Stimulated activated CD8-positive, alpha-beta memory T cell treated with anti-CD3 and anti-CD28 coated beads, Interleukin-7, amount 100 ng/mL, for 1 hour (primary cell): ENCODE results near the gene MAN1A1.
"Not testable (repeated sequence)": the region's sequence is repeated elsewhere in the genome, so short reads cannot be mapped to it uniquely, and the experiment has no call there.

Source experiments
- DNase-seq, 2 donors: peaks; one replicate each; pipeline ENCODE4 v3.0.0-alpha.2; 2020; ENCODE audit warnings: low read depth in 2 of 2

Gene MAN1A1

GRCh38 chr6:119171088-119171841 lies 178.3 kb downstream of the MAN1A1 start:
- no peak for DNase-seq

DNA sequence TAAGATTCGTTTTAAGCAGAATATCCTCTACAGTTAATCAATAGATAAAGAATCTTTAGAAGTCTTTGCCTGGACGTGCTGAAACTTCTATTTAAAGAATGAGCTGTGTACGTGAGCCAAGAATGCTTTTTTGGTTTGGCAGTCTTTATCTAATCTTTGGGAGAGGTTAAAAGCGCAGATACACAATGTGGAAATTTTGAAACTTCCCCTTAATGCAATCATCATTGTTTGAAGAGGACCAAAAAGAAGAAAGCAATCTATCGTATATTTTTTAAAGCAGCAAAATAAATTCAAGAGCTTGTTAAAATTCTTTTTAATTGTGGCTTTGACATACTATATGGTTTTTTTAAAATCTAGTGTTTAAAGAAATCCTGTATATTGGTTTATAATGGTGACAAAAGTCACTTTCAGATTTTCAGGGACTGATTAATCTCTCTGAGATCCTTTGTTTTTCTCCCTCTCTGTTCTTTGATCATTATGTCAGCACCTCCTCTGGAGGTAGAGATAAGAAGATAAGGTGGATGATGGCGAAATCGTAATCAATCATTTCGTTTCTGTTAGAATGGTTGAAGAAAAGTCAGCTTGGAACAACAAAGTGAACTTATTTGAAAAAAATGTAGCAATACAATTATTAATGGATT lies 179.0 kb downstream of the MAN1A1 start:
- DNase-seq, result no peak

GRCh38 chr6:119170103-119170446 lies 179.5 kb downstream of the MAN1A1 start:
- DNase-seq, result no peak

- DNase-seq, result not testable (repeated sequence)
Measured at GRCh38 chr6:119169355-119169754, 180.2 kb downstream of the MAN1A1 start.

GRCh38 chr6:119166024-119166784 lies 183.4 kb downstream of the MAN1A1 start:
- no peak for DNase-seq

- no peak for DNase-seq
Measured at GRCh38 chr6:119163006-119163405, 186.6 kb downstream of the MAN1A1 start.

DNA sequence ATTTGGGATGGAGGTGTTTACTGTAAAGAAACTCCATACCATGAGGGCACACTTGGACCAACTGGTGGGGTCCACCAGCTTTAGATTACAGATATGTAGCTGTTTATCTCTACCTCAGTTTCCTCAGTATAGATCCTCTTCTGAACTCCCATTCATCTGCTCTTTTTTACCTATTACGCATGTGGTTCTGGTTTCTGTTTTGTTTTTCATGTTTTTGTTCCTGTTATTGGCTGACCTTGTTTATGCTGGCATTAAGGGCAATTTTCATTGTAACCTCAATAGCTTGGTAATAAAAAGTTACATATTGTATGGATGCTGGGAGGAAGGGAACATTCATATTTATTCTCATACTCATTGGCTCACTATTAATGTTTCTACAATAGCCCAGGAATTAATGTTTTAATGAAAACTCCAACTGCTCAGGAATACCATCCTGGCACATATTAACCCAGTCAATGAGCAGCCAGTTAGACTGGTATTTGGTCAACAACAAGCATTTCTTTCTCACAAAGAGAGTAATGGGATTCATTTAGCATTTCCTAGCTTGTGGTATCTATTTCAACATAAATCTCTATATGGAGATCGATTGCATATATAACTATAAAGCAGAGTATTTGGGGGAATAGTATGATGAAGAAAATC lies 187.3 kb downstream of the MAN1A1 start:
- DNase-seq, result no peak

- no peak for DNase-seq
Measured at GRCh38 chr6:119161438-119161837, 188.1 kb downstream of the MAN1A1 start.

DNA sequence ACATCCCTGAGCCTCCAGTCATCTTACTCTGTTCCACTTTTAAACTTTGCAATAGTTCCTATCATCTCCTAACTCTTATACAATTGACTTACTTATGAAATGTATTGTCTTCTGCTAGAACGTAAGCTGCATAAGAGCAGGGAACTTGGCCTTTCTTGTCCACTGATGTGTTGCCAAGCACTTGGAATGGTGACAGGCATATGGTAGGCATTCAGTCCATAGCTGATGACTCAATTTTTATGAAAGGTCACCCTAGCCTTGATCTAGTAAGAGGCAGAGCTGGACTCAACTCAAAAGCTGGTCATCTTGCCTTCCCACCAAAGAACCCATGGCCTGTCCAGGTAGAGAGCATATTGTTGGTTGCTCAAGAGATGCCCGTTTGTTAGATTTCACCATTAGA lies 188.7 kb downstream of the MAN1A1 start:
- no peak for DNase-seq

DNA sequence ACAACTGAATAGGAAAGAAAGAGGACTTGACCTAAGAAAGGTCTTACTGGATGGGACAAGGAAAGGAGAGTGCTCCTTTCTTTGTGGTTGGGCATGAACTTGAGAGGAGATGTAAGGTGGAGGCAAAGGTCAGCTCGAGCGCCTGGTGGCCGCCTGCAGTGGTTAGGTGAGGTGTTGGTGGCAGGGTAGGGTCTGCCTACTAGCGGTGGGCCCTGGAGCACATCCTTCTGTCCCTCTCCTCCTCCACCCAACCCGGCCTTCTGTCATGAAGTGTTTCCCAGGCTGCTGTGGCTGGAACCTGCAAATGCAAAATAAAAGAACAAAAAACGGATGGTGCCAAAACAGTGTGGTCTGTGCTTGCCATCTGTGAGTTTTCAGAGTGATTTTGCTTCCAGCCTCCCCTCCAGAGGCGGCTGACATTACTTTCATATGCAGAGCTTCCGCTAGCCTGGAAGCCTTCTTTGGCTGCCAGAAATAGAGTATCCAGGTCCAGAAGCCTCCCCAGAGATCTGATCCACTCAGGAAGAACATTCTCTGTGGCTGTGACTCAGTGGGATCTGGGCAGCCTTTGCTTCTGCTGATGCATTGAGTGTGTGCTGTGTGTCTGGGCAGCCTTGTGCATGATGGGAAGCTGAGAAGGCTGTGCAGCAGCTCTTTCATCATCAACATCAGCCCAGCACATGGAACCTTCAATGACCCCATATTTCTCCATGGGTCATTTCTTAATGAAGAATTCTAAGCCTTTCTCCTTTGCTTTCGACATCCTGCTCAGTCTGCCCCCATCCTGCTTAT lies 191.3 kb downstream of the MAN1A1 start:
- DNase-seq, result no peak

DNA sequence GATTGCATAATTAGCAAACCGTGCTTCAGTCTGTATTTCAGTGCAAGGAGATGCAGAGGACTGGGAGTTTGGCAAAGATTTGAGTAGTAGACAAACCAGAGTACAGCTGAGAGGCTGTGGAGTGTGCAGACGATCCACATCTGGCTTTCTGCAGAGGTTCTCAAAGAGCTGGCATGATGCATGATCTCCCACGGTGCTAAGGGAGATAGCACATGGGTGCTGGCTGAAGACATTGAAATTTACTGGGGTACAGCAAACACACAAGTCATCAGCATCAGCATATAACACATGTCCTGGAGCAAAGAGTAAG lies 192.1 kb downstream of the MAN1A1 start:
- DNase-seq, result no peak

DNA sequence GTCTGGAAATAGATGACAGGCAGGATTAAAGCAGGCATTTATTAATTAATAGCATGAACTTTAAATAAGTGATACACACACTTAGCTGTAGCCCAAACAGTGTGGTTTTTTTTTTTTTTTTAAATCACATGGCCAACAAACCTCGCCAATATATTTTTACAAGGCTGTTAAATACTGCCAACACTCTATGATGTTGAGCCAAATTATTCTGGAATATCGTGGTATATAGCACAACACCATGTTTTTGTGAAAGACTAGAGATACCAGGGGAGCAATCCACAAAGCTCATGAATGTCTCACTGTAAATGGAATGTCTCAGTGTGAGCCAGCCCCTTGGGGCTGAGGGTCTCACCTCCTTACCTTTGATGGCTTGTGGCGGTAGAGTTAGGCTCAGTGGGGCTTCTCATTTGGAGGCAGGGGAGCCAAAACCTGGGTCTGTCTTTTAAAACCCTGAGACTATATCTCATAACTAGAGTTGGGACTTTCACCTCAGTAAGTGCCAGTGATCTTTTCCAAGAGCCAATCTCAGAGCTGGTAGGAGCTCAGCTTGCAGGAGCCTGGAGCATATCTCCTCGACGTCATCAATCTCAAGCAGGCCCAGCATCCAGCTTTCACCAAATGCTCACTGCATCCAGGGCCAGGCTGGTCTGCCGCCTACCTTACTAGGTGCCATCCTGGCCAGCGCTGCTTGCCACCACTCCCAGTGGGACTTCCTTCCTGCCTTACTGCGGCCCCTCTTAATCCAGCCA lies 192.6 kb downstream of the MAN1A1 start:
- no peak for DNase-seq

- DNase-seq, result not testable (repeated sequence)
Measured at GRCh38 chr6:119156082-119156481, 193.5 kb downstream of the MAN1A1 start.

- no peak for DNase-seq
Measured at GRCh38 chr6:119152187-119152586, 197.4 kb downstream of the MAN1A1 start.

DNA sequence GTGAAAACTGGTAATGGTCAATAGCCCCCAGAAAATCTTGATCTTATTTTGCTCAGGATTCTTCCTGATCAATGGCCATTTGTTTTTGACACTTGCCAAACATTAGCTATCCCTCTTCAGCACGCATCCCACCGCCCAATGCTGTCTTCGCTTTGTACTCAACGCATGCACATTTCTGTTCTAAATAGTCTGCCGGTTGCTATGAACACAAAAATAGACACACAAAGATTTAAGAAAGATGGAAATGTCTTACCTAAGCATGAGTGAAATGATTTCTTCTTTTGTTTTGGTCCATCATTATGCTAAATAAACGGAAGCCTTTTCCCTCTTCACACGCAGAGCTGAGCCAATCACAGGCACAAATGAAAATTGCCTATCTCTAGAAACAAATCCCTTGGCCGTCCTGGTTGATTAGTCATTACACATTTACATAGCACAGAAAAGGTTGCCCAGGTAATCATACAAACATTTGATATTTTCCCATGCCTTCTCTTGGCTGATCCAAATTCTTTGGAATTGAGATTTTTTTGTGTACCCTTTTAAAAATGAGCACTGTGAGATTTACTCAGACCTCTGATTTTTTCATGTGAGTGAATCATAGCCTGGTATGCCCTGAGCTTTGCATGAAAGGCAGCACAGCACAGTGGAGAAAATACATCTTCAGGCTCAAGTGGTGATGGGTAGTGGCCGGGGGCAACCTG lies 200.6 kb downstream of the MAN1A1 start:
- DNase-seq, result no peak

DNA sequence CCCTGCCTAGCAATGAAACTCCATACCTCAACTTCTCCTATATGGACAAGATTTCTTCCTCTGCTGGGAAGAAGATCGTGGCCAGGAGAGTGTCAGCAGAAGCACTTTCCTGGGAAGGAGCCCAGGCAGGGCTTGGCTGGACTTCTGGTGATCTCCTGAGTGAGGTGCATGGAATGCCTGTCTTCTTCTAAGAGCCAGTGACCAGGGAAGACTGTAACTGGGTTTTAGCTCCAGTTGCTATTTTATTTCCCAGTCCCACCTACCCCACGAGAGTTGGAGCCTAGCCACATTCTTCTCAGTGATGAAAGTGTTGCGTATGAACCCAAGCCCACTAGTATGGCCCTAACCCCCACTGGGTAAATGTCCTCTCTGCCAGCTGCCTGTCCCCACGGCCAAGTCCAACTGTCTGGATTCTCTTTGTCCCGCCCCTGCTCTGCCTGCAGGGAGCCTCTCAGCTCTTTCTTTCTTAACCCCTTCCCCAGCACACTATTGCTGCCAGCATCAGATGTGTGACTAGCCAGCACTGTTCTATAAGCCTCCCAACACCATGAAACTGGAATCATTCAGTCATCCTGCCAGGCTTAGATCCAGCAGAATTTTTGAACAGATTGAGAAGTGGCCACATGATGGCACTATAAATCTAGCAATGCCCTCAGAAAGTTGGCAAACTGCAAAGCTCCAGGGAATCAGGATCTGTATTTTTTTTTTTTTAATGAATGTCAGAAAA lies 201.3 kb downstream of the MAN1A1 start:
- no peak for DNase-seq

GRCh38 chr6:119147101-119148053 lies 202.2 kb downstream of the MAN1A1 start:
- DNase-seq, result no peak

- DNase-seq, result no peak
Measured at GRCh38 chr6:119145111-119145510, 204.4 kb downstream of the MAN1A1 start.

DNA sequence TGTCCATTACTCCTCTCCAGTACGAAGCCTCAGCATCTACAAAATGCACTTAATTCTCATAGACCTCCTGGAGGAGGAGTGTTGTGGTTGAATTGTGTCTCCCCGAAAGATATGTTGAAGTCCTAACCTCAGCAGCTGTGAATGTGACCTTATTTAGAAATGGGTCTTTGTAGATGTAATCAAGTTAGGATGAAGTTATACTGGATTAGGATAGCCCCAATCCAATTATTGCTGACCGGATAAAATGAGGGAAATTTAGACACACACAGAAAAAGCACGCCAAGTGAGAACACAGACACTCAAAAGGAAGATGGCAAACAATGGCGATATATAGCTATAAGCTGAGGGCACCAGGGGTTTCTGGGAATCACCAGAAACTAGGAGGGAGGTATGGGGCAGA lies 206.9 kb downstream of the MAN1A1 start:
- DNase-seq, result no peak
